Neural progenitor cell (in vitro differentiated cells): Measurements from ENCODE around the gene BBS10.

Experiments used
- EZH2 ChIP-seq: fragments of 200-600 bp; sonication (generic); IDR thresholded peaks from 2 replicates; pipeline ENCODE4 v1.6.1; 2017; ENCODE audit warnings: antibody characterized with exemption, mild to moderate bottlenecking, moderate library complexity
- TF ChIP-seq, protein P1 (sequence below): fragments of 200-600 bp; sonication (generic); IDR thresholded peaks from 2 replicates; pipeline ENCODE4 v1.5.1; 2017; ENCODE audit warnings: antibody characterized with exemption, mild to moderate bottlenecking

DNA sequence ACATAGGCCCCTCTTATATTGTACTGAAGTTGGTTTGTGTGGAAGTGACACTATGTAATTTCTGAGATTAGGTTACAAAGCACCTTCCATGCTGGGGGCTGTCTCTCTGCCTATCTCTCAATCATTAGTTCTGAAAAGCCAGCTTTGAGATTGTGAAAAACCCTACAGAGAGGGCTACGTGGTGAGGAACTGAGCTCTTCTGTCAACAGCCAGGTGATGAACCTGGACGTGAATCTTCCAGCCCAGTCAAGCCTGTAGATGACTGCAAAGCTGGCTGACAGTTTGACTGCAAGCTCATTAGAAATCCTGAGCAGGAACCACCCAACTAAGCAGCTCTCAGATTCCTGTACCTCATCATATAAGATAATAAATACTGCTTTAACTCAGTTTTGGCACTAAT, 36.3 kb upstream of the BBS10 start:
- TF ChIP-seq, protein P1, sequence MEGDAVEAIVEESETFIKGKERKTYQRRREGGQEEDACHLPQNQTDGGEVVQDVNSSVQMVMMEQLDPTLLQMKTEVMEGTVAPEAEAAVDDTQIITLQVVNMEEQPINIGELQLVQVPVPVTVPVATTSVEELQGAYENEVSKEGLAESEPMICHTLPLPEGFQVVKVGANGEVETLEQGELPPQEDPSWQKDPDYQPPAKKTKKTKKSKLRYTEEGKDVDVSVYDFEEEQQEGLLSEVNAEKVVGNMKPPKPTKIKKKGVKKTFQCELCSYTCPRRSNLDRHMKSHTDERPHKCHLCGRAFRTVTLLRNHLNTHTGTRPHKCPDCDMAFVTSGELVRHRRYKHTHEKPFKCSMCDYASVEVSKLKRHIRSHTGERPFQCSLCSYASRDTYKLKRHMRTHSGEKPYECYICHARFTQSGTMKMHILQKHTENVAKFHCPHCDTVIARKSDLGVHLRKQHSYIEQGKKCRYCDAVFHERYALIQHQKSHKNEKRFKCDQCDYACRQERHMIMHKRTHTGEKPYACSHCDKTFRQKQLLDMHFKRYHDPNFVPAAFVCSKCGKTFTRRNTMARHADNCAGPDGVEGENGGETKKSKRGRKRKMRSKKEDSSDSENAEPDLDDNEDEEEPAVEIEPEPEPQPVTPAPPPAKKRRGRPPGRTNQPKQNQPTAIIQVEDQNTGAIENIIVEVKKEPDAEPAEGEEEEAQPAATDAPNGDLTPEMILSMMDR = no peak
- TF ChIP-seq EZH2 = no peak
